NCI-H748 (cell line): ENCODE data around the gene DNAJC8.

Experiments
- DNase-seq: peaks from one replicate; lab custom pipeline; 2025; ENCODE audit not compliant: unreplicated experiment; lab: John Stamatoyannopoulos, UW

DNAJC8 gene

DNA sequence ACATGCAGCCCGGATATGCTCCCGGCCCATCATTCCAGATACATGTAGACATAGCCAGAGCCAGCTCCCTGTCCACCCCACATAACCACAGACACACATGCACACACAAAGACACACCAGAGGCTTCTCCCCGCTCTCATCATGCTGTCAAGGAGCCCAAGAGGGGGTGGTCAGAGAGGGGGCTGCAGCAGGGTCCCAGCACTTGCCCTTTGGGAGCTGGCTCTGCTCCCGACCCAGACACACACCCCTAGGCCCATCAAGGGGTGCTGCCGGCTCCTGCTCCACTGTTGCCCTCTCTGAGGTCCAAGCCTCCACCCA lies 58.9 kb downstream of the DNAJC8 start:
- DNase-seq, result no peak

DNA sequence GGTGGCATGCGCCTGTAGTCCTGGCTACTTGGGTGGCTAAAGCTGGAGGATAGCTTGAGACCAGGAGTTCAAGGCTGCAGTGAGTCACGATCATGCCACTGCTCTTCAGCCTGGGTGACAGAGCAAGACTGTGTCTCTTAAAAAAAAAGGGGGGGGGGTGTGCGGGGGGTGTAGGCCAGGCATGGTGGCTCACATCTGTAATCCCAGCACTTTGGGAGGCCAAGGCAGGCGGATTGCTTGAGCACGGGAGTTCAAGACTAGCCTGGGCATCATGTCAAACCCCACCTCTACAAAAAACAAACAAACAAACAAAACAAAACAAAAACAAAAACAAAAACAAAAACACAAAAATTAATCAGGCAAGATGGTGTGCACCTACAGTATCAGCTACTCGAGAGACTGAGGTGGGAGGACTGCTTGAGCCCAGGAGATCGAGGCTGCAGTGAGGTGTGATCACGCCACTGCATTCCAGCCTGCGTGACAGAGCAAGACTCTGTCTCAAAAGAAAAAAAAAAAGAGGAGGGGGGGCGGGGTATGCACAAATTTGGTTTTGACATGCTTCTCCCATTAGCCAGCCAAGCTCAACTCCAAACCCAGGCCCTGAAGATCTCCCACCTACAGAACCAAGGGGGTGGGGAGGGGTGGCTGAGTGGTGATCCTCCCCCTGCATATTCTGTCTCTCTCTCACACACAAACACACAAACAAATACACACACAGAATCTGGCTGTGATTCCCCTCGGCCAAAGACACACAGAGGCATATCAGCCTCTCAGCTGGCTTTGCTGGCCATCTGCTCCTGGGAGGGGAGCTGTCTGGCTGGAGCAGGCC lies 59.5 kb downstream of the DNAJC8 start:
- DNase-seq, result no peak

DNA sequence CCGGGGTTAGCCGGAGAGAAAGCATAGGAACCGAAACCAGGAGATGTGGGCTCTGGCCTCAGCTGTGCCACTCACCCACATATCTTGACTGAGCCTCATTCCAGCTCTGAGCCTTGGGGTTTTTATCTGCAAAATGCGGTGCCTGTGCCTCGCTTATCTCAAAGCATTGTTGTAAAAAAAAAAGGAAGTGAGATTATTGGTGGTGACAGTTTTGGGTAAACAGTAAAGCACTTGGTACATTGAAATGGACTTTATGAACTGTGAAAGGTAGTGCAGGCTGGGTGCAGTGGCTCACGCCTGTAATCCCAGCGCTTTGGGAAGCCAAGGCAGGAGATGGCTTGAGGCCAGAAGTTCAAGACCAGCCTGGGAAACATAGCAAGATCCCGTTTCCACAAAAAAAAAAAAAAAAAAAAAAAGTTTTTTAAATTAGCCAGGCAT lies 60.1 kb downstream of the DNAJC8 start:
- no peak for DNase-seq

DNA sequence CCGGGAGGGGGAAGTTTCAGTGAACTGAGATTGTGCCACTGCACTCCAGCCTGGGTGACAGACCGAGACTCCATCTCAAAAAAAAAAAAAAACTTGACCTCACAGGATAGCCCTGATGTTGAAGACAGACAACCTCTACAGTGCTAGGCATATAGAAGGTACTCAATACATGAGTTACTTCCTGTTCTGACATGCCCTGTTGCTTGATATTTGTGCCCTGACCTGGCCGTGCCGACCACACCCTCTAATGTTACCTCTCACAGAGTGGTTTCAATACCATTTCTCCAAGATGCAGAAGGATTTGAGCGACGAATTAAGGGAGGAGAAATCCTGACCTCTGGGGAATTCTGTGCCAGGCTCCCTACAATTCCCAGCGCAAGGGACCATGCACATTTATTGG lies 61.6 kb downstream of the DNAJC8 start:
- DNase-seq, result no peak

DNA sequence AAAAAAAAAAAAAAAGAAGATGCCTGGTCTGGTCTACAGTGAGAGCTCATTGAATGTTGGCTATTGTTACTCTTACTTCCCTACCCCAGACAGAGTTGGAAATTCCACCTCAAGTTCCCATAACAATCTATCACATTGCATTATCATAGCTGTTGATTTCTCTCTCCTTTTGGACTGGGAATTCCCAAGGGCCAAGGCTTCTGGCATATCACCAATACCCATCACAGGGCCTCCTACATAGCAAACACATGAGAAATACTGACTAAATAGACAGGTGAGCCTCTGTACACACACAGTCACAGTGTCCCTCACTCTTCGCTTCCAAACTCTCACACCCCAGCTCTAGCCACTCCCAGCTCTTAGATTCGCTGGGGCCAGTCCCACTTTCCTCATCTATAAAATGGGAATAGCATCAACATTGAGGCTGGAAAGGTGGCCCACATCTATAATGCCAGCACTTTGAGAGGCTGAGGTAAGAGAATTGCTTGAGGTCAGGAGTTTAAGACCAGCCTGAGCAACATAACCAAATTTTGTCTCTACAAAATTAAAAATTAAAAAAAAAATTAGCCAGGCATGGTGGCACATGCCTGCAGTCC lies 62.7 kb downstream of the DNAJC8 start:
- DNase-seq, result no peak

DNA sequence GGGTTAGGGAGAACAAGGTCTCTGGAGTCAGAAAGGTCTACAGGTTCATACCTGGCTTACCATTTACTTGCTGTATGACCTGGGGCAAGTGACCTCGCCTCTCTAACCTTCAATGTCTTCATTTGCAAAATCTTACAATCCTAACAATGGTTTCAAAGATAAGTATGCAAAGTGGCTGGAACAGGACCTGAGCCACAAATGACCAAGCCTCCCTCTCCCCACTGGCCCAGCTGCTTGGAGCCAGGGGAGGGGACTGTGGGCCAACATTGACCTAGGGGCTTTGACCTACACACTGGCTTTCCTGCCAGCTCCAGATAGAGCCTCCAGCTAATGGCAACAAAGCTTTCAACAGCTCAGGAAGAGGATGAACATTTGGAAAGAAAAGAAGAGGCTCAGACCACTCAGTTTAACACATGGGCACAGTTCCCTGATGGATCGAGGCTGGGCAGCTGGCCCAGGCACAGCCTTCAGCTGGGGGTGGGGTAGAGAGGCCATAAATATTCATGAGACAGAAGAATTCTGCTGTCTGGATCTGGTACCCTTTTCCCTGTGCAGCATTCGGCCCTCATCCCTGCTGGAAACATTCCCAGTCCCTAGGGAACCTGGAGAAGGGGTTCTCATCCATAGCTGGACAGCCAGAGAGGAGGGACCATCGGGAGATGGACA lies 69.2 kb downstream of the DNAJC8 start:
- DNase-seq, result no peak

DNA sequence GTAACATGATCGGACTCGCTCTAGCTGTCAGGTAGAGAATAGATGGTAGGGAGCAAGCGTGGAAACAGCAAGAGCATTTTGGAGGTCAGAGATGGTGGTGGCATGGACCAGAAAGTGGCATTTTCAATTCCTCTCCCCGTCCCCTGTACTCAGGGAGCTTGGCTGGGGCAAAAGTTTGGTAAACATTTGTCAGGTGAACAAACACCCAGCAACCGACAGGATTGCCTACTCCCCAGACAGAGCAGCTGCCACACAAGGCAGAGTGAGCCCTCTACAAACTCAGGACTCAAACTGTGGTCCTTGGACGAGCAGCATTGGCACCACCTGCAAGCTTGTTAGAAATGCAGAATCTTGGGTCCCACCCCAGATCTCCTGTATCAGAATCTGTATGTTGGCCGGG lies 70.7 kb downstream of the DNAJC8 start:
- DNase-seq, result no peak

DNA sequence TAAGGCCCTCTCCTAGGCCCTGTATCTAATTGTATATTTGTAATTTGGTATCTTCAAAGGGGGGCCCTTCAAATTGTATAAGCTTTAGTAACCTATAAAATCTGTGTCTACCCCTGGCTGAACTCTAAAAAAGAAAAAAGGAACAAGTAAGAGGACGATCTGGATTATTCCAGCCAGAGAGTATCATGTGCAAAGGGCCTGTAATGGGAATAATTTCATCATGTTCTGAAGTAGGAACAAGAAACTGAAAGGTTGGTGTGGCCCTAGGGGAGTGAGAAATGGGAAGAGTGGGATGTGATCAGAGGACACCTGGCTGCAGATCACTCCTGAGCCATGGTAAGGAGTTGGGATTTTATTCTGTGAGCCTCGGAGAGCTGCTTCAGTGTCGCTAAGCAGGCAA lies 71.1 kb downstream of the DNAJC8 start:
- no peak for DNase-seq

DNA sequence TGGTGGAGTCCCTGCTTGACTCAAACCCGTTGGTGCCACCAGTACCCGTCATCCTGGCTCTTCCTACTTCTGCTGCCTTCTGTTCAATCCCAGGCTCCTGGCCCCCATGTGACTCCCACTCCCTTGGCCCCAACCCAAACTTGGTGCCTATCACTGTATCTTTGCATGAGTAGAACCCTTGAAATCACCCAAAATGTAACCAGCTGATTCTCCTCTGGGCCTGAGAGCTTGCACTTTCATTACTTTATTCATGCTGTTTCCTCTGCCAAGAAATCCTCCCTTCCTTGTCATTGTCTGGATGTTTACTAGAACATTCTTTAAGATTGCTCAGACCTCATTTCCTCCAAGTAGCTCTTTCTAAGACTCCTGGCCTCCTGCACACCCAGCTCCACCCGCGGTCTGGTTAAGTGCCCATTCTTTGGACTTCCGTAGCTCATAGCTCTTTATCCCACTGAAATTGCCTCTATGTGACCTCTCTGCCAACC lies 72.0 kb downstream of the DNAJC8 start:
- DNase-seq, result no peak

DNA sequence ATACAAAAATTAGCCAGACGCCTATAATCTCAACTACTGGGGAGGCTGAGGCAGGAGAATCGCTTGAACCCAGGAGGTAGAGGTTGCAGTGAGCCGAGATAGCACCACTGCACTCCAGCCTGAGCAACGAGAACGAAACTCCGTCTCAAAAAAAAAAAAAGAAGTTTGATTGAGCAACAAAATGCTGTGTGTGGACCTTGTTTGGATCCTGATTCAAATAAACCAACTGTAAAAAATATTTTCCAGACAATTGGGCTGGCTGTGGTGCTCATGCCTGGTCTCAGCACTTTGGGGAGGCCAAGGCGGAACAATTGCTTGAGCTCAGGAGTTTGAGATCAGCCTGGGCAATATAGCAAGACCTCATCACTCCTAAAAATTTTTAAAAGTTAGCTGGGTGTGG lies 73.1 kb downstream of the DNAJC8 start:
- DNase-seq, result no peak

DNA sequence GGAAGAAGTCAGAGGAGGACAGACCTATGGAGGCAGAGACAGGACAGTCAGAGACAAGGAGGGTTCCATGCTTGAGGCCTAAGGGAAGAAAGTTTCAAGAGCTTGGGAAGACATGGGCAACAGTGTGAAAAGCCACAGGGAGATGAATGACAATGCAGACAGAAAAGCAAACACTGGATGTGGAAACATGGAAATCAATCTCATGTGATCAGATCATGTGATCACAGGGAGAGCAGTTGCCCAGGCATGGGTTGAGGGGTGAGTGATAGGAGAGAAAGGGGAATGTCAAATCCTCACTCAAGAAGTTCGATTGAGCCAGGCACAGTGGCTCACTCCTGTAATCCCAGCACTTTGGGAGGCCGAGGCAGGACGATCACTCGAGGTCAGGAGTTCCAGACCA lies 73.6 kb downstream of the DNAJC8 start:
- DNase-seq, result no peak

DNA sequence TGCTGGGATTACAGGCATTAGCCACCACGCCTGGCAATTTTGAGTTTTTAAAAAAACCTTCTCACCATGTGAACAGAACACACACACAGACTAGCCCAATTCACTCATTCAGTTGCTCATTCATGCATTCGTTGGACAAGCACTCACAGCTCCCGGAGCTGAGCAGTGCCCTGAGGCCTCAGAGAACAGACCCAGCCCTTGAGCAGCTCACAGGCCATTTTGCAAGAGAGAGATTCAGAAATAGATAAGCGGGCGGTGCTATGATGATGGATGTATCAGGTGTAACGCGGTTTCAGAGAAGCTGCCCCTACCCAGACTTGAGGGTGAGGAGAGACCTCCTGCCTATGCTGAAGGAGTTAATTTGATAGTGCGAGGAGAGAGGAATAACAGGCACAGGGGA lies 74.9 kb downstream of the DNAJC8 start:
- no peak for DNase-seq

DNA sequence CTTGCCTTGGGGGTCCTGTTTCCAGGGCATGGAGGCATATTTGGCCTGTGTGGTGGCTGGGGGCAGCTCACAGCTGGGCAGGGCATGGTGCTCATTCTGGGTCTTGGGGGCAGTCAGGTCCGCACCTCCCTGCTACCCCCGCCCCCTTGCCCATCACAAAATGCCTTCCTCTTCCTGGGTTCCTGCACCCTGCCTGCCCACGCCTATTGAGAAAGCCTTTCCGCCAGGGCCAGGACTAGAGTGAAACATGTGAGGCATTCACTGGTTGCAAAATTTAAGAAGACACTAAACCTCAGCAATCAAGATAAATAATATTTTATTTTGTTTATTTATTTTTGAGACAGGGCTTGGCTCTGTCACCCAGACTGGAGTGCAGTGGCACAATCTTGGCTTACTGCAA lies 76.0 kb downstream of the DNAJC8 start:
- no peak for DNase-seq

DNA sequence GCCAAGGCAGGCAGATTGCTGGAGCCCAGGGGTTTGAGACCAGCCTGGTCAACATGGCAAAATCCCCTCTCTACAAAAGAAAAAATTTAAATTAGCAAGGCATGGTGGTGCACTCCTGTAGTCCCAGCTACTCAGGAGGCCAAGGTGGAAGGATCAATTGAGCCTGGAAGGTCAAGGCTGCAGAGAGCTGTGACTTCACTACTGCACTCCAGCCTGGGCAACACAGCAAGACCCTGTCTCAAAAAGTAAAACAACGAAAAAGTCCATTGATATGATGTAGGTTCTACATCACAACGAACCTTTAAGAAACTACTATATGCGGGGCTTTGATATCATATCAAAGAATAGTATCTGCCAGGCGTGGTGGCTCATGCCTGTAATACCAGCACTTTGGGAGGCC lies 77.2 kb downstream of the DNAJC8 start:
- DNase-seq, result no peak

DNA sequence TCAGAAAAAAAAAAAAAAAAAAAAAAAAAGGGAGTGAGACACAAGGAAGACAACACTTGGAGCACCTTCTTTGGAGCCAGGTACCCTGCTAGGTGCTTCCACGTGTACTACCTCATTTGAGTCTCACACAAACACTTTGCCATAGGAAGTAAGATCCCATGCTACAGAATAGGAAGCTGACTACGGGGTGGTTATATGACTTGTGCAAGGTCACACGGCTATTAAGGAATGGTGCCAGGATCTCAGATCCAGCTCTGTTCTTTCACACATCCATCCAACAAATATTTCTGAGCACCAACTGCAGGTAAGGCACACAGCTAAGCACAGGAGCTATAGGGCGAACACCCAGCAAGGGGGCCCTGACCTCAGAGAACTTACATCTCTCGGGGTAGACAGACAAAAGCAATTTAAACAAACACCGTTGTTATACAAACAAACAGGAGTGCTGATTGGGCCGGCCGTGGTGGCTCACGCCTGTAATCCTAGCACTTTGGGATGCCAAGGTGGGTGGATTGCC lies 78.7 kb downstream of the DNAJC8 start:
- no peak for DNase-seq
